Karpas-422 (cell line): Measurements from ENCODE around the gene GOLGA7B. TPM values are rescaled to one million over a fixed set of nuclear protein-coding genes. Genes with fewer than 3 reads are reported as not detected.

Source experiments
- DNase-seq: peaks from one replicate; pipeline ENCODE4 v3.0.0-alpha.2; 2015
- H2AFZ ChIP-seq: fragments of 200-600 bp; sonication (generic); 2 replicates; pipeline ENCODE4 v1.6.1; 2014; ENCODE audit warnings: antibody characterized with exemption, low read length, mixed read lengths
- H3K27ac ChIP-seq: fragments of 200-600 bp; sonication (generic); 2 replicates; pipeline ENCODE4 v1.5.1; 2014; ENCODE audit warnings: mild to moderate bottlenecking, low read length, moderate library complexity
- H3K27me3 ChIP-seq: fragments of 200-600 bp; sonication (generic); 2 replicates; pipeline ENCODE4 v1.6.1; 2014; ENCODE audit warnings: low read length, mixed read lengths
- H3K36me3 ChIP-seq: fragments of 200-600 bp; sonication (generic); 2 replicates; pipeline ENCODE4 v1.6.1; 2014; ENCODE audit warnings: low read length, mixed read lengths; ENCODE audit not compliant: insufficient read depth
- H3K4me1 ChIP-seq: fragments of 200-600 bp; sonication (generic); 2 replicates; pipeline ENCODE4 v1.6.1; 2014; ENCODE audit warnings: mild to moderate bottlenecking, low read length, mixed read lengths
- H3K4me2 ChIP-seq: fragments of 200-600 bp; sonication (generic); 2 replicates; pipeline ENCODE4 v1.6.1; 2014; ENCODE audit warnings: low read length, low read depth, mild to moderate bottlenecking; ENCODE audit not compliant: poor library complexity, severe bottlenecking
- H3K4me3 ChIP-seq: fragments of 200-600 bp; sonication (generic); 2 replicates; pipeline ENCODE4 v1.5.1; 2014; ENCODE audit warnings: mild to moderate bottlenecking, antibody characterized with exemption, low read length, mixed read lengths
- H3K79me2 ChIP-seq: fragments of 200-600 bp; sonication (generic); 2 replicates; pipeline ENCODE4 v1.6.1; 2014; ENCODE audit warnings: mild to moderate bottlenecking, low read length, mixed read lengths
- H3K9ac ChIP-seq: fragments of 200-600 bp; sonication (generic); 2 replicates; pipeline ENCODE4 v1.6.0; 2014; ENCODE audit warnings: low read length
- H3K9me2 ChIP-seq: fragments of 200-600 bp; sonication (generic), shearing (Covaris generic); replicated peaks from 2 replicates; pipeline ENCODE4 v1.6.0; 2014; ENCODE audit warnings: mild to moderate bottlenecking, low read length, moderate library complexity; ENCODE audit not compliant: insufficient read depth
- H3K9me3 ChIP-seq: fragments of 300-700, 200-600 bp; sonication (generic); 2 replicates; pipeline ENCODE4 v1.6.1; 2014; ENCODE audit warnings: low read length, mixed read lengths
- H4K20me1 ChIP-seq: fragments of 200-600 bp; sonication (generic); 2 replicates; pipeline ENCODE4 v1.6.1; 2014; ENCODE audit warnings: mild to moderate bottlenecking, antibody characterized with exemption, low read length, low read depth; ENCODE audit not compliant: insufficient read depth
- total RNA-seq: library from RNA; depleted of rRNA; stranded (reverse); fragments of >200 nt; shearing (Covaris generic); gene quantifications from 2 replicates; pipeline ENCODE4 v1.2.3, GENCODE V29; 2014; ENCODE audit warnings: low replicate concordance

Gene GOLGA7B
- total RNA-seq, 1 experiment from 2014 or later = not detected

- no peaks in the 10 kb centered on the region for H3K79me2 ChIP-seq
- no peak overlapping the region for H3K4me2 ChIP-seq
- no peaks in the 10 kb centered on the region for H3K9me3 ChIP-seq
- H3K9me2 ChIP-seq = no peaks in the 10 kb centered on the region
- peaks cover 10% of the 10 kb centered on the region for H3K4me1 ChIP-seq
- H2AFZ ChIP-seq = no peak overlapping the region
- H4K20me1 ChIP-seq = no peaks in the 10 kb centered on the region
- no peak overlapping the region for H3K27ac ChIP-seq
- no peak for DNase-seq
- H3K9ac ChIP-seq = no peak overlapping the region
- no peak overlapping the region for H3K4me3 ChIP-seq
- no peaks in the 10 kb centered on the region for H3K36me3 ChIP-seq
- H3K27me3 ChIP-seq = no peaks in the 10 kb centered on the region
These were observed 1.8 kb downstream of the GOLGA7B start for GRCh38 chr10:97851341-97852001.

GRCh38 chr10:97852277-97852676 lies 2.6 kb downstream of the GOLGA7B start:
- no peaks in the 10 kb centered on the region for H3K36me3 ChIP-seq
- no peaks in the 10 kb centered on the region for H4K20me1 ChIP-seq
- no peak for DNase-seq
- no peaks in the 10 kb centered on the region for H3K9me2 ChIP-seq
- H3K4me1 ChIP-seq = peaks cover 10% of the 10 kb centered on the region
- H3K27me3 ChIP-seq = no peaks in the 10 kb centered on the region
- no peak overlapping the region for H3K4me2 ChIP-seq
- H3K27ac ChIP-seq = no peak overlapping the region
- no peak overlapping the region for H2AFZ ChIP-seq
- H3K9me3 ChIP-seq = no peaks in the 10 kb centered on the region
- H3K79me2 ChIP-seq = no peaks in the 10 kb centered on the region
- no peak overlapping the region for H3K9ac ChIP-seq
- no peak overlapping the region for H3K4me3 ChIP-seq

GRCh38 chr10:97852840-97853405 lies 3.3 kb downstream of the GOLGA7B start:
- Histone ChIP-seq H3K27me3 (no peaks in the 10 kb centered on the region), H3K4me2 (no peak overlapping the region), H3K79me2 (no peaks in the 10 kb centered on the region), H3K36me3 (no peaks in the 10 kb centered on the region), H3K4me3 (no peak overlapping the region), H4K20me1 (no peaks in the 10 kb centered on the region), H3K9ac (no peak overlapping the region), H2AFZ (no peak overlapping the region), H3K9me3 (no peaks in the 10 kb centered on the region), H3K27ac (no peak overlapping the region), H3K9me2 (no peaks in the 10 kb centered on the region), H3K4me1 (peaks cover 10% of the 10 kb centered on the region)
- no peak for DNase-seq

- Histone ChIP-seq H3K27me3 (no peaks in the 10 kb centered on the region), H3K79me2 (no peaks in the 10 kb centered on the region), H4K20me1 (no peaks in the 10 kb centered on the region), H2AFZ (no peak overlapping the region), H3K4me3 (no peak overlapping the region), H3K4me1 (peaks cover 10% of the 10 kb centered on the region), H3K27ac (no peak overlapping the region), H3K4me2 (no peak overlapping the region), H3K9ac (no peak overlapping the region), H3K9me3 (no peaks in the 10 kb centered on the region), H3K36me3 (no peaks in the 10 kb centered on the region), H3K9me2 (no peaks in the 10 kb centered on the region)
- DNase-seq = no peak
These were observed 5.1 kb downstream of the GOLGA7B start for GRCh38 chr10:97854743-97855142.

- Histone ChIP-seq H3K79me2 (no peaks in the 10 kb centered on the region), H3K4me1 (peaks cover 10% of the 10 kb centered on the region), H3K9me2 (no peaks in the 10 kb centered on the region), H3K36me3 (no peaks in the 10 kb centered on the region), H3K9me3 (no peaks in the 10 kb centered on the region), H3K27me3 (no peaks in the 10 kb centered on the region), H3K9ac (no peak overlapping the region), H4K20me1 (no peaks in the 10 kb centered on the region), H3K4me2 (no peak overlapping the region), H3K4me3 (no peak overlapping the region), H2AFZ (no peak overlapping the region), H3K27ac (no peak overlapping the region)
- DNase-seq = no peak
These were observed 8.4 kb downstream of the GOLGA7B start for GRCh38 chr10:97858001-97858439.

- H3K9ac ChIP-seq = no peak overlapping the region
- H3K27ac ChIP-seq = no peak overlapping the region
- no peaks in the 10 kb centered on the region for H3K79me2 ChIP-seq
- H3K27me3 ChIP-seq = no peaks in the 10 kb centered on the region
- no peaks in the 10 kb centered on the region for H3K9me3 ChIP-seq
- no peak overlapping the region for H3K4me2 ChIP-seq
- H3K9me2 ChIP-seq = no peaks in the 10 kb centered on the region
- no peaks in the 10 kb centered on the region for H3K4me1 ChIP-seq
- no peak overlapping the region for H3K4me3 ChIP-seq
- no peak overlapping the region for H2AFZ ChIP-seq
- no peaks in the 10 kb centered on the region for H4K20me1 ChIP-seq
- no peak for DNase-seq
- no peaks in the 10 kb centered on the region for H3K36me3 ChIP-seq
These were observed 11.6 kb downstream of the GOLGA7B start for GRCh38 chr10:97861097-97861750.

GRCh38 chr10:97861924-97862323 lies 12.3 kb downstream of the GOLGA7B start:
- H3K9me2 ChIP-seq = no peaks in the 10 kb centered on the region
- DNase-seq = no peak
- no peaks in the 10 kb centered on the region for H4K20me1 ChIP-seq
- no peak overlapping the region for H2AFZ ChIP-seq
- H3K79me2 ChIP-seq = no peaks in the 10 kb centered on the region
- H3K9ac ChIP-seq = no peak overlapping the region
- H3K4me3 ChIP-seq = no peak overlapping the region
- no peaks in the 10 kb centered on the region for H3K36me3 ChIP-seq
- H3K27ac ChIP-seq = no peak overlapping the region
- no peaks in the 10 kb centered on the region for H3K4me1 ChIP-seq
- H3K9me3 ChIP-seq = no peaks in the 10 kb centered on the region
- no peaks in the 10 kb centered on the region for H3K27me3 ChIP-seq
- H3K4me2 ChIP-seq = no peak overlapping the region

GRCh38 chr10:97863808-97864207 lies 14.2 kb downstream of the GOLGA7B start:
- H3K9me2 ChIP-seq = no peaks in the 10 kb centered on the region
- no peaks in the 10 kb centered on the region for H3K36me3 ChIP-seq
- no peak overlapping the region for H3K27ac ChIP-seq
- no peak for DNase-seq
- no peaks in the 10 kb centered on the region for H3K79me2 ChIP-seq
- no peaks in the 10 kb centered on the region for H3K27me3 ChIP-seq
- H4K20me1 ChIP-seq = no peaks in the 10 kb centered on the region
- H3K4me3 ChIP-seq = no peak overlapping the region
- no peak overlapping the region for H2AFZ ChIP-seq
- H3K4me1 ChIP-seq = no peaks in the 10 kb centered on the region
- H3K4me2 ChIP-seq = no peak overlapping the region
- H3K9me3 ChIP-seq = no peaks in the 10 kb centered on the region
- no peak overlapping the region for H3K9ac ChIP-seq
